C4-2B (cell line): ENCODE data around the gene IARS1.

Experiments
- CTCF ChIP-seq: fragments of 450-650 bp; conservative IDR thresholded peaks from 2 replicates; pipeline ENCODE4 v1.5.1; 2017; ENCODE audit warnings: mild to moderate bottlenecking
- ZFX ChIP-seq: fragments of 450-650 bp; IDR thresholded peaks from 2 replicates; pipeline ENCODE4 v1.6.1; 2017

- no peak for TF ChIP-seq CTCF
- TF ChIP-seq ZFX = no peak
Measured at GRCh38 chr9:92247296-92247695, 46.2 kb downstream of the IARS1 start.
